Activated T-cell treated with anti-CD3 and anti-CD28 coated beads, Interleukin-2, amount 50 U/mL, for 24 hours (primary cell): ENCODE measurements around the gene FCN3.
"Not testable (repeated sequence)": the region's sequence is repeated elsewhere in the genome, so short reads cannot be mapped to it uniquely, and the experiment has no call there.

ENCODE experiments used
- DNase-seq: peaks from one replicate; pipeline ENCODE4 v3.0.0-alpha.2; 2020
- H3K27ac Mint-ChIP-seq: 2 replicates; pipeline ENCODE4 v1.8.0; 2020; ENCODE audit warnings: mild to moderate bottlenecking, mixed read lengths
- H3K27me3 Mint-ChIP-seq: 2 replicates; pipeline ENCODE4 v1.8.0; 2020; ENCODE audit warnings: mixed read lengths
- H3K36me3 Mint-ChIP-seq: 2 replicates; pipeline ENCODE4 v1.8.0; 2020; ENCODE audit warnings: low read depth, mixed read lengths
- H3K4me1 Mint-ChIP-seq: 2 replicates; pipeline ENCODE4 v1.8.0; 2020; ENCODE audit warnings: low read depth, mixed read lengths
- H3K4me3 Mint-ChIP-seq: 2 replicates; pipeline ENCODE4 v1.8.0; 2020; ENCODE audit warnings: mild to moderate bottlenecking, moderate library complexity, mixed read lengths
- H3K9me3 Mint-ChIP-seq: 2 replicates; pipeline ENCODE4 v1.8.0; 2020; ENCODE audit warnings: mixed read lengths

FCN3 gene

GRCh38 chr1:27374362-27375086 lies at the start of gene FCN3:
FCN3 (minus strand) TSS chr1:27374824; CDS start chr1:27374818, 6 bp downstream.
- DNase-seq, result no peak
- Mint-ChIP-seq H3K27me3 (no peaks in the 10 kb centered on the region), H3K4me3 (no peak within 1 kb of the TSS), H3K4me1 (peaks cover 2% of the 10 kb centered on the region), H3K36me3 (no peaks in the 10 kb centered on the region), H3K9me3 (no peaks in the 10 kb centered on the region), H3K27ac (no peak within 1 kb of the TSS)

- peaks cover 60% of the 10 kb centered on the region for H3K36me3 Mint-ChIP-seq
- no peak overlapping the region for H3K4me3 Mint-ChIP-seq
- DNase-seq, result no peak
- no peaks in the 10 kb centered on the region for H3K27me3 Mint-ChIP-seq
- peaks cover 72% of the 10 kb centered on the region for H3K4me1 Mint-ChIP-seq
- peak overlapping the region; percentile 50 for H3K27ac Mint-ChIP-seq
- no peaks in the 10 kb centered on the region for H3K9me3 Mint-ChIP-seq
Measured at GRCh38 chr1:27423709-27424108, 49.1 kb upstream of the FCN3 start.

DNA sequence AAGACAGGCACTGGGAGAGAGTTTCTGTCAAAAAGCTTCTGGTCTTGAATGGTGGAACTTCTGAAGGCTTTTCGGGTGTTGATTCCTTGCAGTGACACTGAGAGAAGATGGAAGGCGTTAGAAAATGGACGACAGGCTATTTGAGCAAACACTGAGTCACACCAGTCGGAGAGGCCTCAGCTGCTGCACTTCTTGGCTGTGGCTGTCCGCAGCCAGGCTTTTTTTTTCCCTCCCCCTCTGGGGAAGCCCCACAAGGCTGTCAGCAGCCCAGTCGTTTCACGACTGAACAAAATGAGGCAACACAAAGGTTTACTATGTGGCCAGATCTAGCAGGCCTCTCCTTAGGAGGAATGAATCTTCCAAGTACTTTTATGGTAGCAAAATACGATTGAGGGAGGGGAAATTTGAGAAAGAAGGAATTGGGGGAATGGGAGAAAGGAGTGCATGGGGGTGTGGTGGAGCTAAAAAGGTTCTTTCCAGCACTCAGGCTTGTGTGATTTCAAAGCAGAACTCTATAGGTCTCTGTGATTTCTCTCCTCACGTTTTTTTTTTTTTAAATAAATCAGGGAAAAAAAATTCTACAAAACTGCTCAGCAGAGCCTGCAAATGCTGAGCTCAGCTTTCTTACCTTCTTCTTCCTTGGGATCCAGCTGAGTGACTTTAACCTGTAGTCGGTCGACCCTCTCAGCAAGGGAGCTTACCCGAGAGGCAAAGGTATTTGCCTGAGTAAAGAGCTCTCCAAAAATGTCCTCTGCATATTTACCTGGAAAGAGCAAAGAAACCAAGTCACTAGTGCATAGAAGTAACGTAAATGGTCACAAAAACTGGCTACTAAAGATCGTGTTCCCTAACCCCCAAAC lies 43.9 kb upstream of the FCN3 start:
- Mint-ChIP-seq H3K9me3 (no peaks in the 10 kb centered on the region), H3K4me3 (peak overlapping the region; percentile 18), H3K4me1 (peaks cover 61% of the 10 kb centered on the region), H3K27me3 (no peaks in the 10 kb centered on the region), H3K36me3 (peaks cover 72% of the 10 kb centered on the region), H3K27ac (peak overlapping the region; percentile 89)
- peak; percentile 64 for DNase-seq

GRCh38 chr1:27417713-27418112 lies 43.1 kb upstream of the FCN3 start:
- Mint-ChIP-seq H3K27me3 (no peaks in the 10 kb centered on the region), H3K27ac (peak overlapping the region; percentile 89), H3K4me1 (peaks cover 58% of the 10 kb centered on the region), H3K36me3 (peaks cover 80% of the 10 kb centered on the region), H3K9me3 (no peaks in the 10 kb centered on the region), H3K4me3 (no peak overlapping the region)
- DNase-seq, result no peak

GRCh38 chr1:27416387-27417111 lies 41.9 kb upstream of the FCN3 start:
- no peak overlapping the region for H3K4me3 Mint-ChIP-seq
- H3K36me3 Mint-ChIP-seq, result peaks cover 83% of the 10 kb centered on the region
- no peaks in the 10 kb centered on the region for H3K9me3 Mint-ChIP-seq
- DNase-seq, result no peak
- H3K4me1 Mint-ChIP-seq, result peaks cover 51% of the 10 kb centered on the region
- H3K27me3 Mint-ChIP-seq, result no peaks in the 10 kb centered on the region
- H3K27ac Mint-ChIP-seq, result peak overlapping the region; percentile 89

- Mint-ChIP-seq H3K27ac (peak overlapping the region; percentile 49), H3K36me3 (peaks cover 95% of the 10 kb centered on the region), H3K4me3 (no peak overlapping the region)
Measured at GRCh38 chr1:27414091-27414490, 39.5 kb upstream of the FCN3 start.

DNA sequence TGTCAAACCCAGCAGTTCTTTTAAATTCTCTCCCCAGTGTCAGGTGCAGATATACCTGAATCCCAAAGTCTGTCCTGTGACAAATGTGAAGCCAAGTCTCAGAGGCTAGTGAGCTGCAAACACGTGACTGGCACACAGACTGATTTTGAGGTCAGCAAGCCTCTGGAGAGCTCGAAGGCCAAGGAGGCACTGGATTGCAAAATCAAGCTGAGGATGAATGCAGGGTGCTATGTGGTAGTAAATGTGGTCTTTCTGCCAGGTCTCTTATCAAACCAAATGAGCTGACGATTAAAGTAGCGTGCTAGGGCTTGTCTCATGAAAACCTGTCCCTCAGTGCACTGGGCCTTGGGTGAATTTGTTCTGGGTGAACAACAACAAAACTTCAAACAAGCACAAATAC lies 38.4 kb upstream of the FCN3 start:
- no peaks in the 10 kb centered on the region for H3K9me3 Mint-ChIP-seq
- peaks cover 22% of the 10 kb centered on the region for H3K4me1 Mint-ChIP-seq
- H3K27me3 Mint-ChIP-seq, result no peaks in the 10 kb centered on the region
- H3K36me3 Mint-ChIP-seq, result peaks cover 93% of the 10 kb centered on the region
- no peak for DNase-seq
- H3K4me3 Mint-ChIP-seq, result no peak overlapping the region
- H3K27ac Mint-ChIP-seq, result peak overlapping the region; percentile 45

More at GRCh38 chr1:27414091-27414490, 39.5 kb upstream of the FCN3 start:
- Mint-ChIP-seq H3K9me3 (no peaks in the 10 kb centered on the region), H3K27me3 (no peaks in the 10 kb centered on the region), H3K4me1 (peaks cover 33% of the 10 kb centered on the region)
- no peak for DNase-seq

- H3K4me1 Mint-ChIP-seq, result peaks cover 17% of the 10 kb centered on the region
- no peak overlapping the region for H3K4me3 Mint-ChIP-seq
- peak overlapping the region; percentile 24 for H3K27ac Mint-ChIP-seq
- no peaks in the 10 kb centered on the region for H3K27me3 Mint-ChIP-seq
- no peaks in the 10 kb centered on the region for H3K9me3 Mint-ChIP-seq
- no peak for DNase-seq
- peaks cover 93% of the 10 kb centered on the region for H3K36me3 Mint-ChIP-seq
Measured at GRCh38 chr1:27412502-27412901, 37.9 kb upstream of the FCN3 start.

GRCh38 chr1:27410709-27411108 lies 36.1 kb upstream of the FCN3 start:
- Mint-ChIP-seq H3K4me1 (no peaks in the 10 kb centered on the region), H3K27me3 (no peaks in the 10 kb centered on the region), H3K27ac (peak overlapping the region; percentile 32), H3K9me3 (no peaks in the 10 kb centered on the region), H3K36me3 (peaks cover 89% of the 10 kb centered on the region), H3K4me3 (no peak overlapping the region)
- DNase-seq, result no peak

- Mint-ChIP-seq H3K36me3 (peaks cover 84% of the 10 kb centered on the region), H3K27ac (peak overlapping the region; percentile 32), H3K27me3 (no peaks in the 10 kb centered on the region)
Measured at GRCh38 chr1:27409669-27410068, 35.0 kb upstream of the FCN3 start.

DNA sequence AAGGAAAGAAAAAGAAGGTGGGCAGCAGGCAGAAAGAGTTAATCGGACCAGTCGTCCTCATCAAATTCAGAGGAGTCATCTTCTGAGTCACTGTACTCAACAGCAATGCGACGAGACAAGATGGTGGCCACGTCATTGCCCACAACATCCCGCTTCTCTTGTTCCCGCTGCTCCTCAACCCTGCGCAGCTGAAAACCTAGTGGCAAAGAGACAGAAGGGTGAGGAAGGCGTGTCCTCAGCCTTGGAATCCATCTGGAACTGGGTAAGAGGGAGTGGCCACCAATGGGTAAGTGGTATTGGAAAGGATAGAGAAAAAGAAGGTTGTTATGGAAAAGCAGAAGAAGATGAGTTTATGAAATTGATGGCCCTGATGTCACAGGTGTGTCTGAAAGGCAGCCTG lies 33.5 kb upstream of the FCN3 start:
- no peaks in the 10 kb centered on the region for H3K9me3 Mint-ChIP-seq
- H3K27ac Mint-ChIP-seq, result peak overlapping the region; percentile 58
- no peak overlapping the region for H3K4me3 Mint-ChIP-seq
- no peaks in the 10 kb centered on the region for H3K27me3 Mint-ChIP-seq
- DNase-seq, result no peak
- peaks cover 12% of the 10 kb centered on the region for H3K4me1 Mint-ChIP-seq
- H3K36me3 Mint-ChIP-seq, result peaks cover 69% of the 10 kb centered on the region

More at GRCh38 chr1:27409669-27410068, 35.0 kb upstream of the FCN3 start:
- DNase-seq, result no peak
- no peaks in the 10 kb centered on the region for H3K9me3 Mint-ChIP-seq
- H3K4me1 Mint-ChIP-seq, result no peaks in the 10 kb centered on the region
- no peak overlapping the region for H3K4me3 Mint-ChIP-seq

DNA sequence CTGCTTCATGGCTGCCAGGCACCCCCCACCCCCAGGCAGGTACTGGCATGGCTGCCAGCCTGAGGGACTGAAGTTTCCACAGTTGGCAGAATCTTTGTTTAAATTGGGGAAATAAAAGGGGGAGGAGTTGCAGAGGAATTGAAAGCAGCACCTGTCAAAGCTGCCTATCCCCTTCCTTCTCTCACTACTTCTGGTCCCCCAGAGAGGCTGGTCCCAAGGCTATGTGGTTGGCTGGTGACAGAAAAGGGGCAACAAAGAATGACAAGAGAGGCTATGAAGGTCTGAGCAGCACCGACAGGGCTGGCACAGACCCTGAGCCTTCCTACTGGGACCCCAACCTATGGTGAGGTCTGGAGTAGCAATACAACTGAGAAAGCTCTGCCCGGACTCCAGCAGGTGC lies 32.2 kb upstream of the FCN3 start:
- H3K4me3 Mint-ChIP-seq, H3K9me3 Mint-ChIP-seq, DNase-seq, H3K27me3 Mint-ChIP-seq: not testable (repeated sequence)
- peaks cover 57% of the 10 kb centered on the region for H3K36me3 Mint-ChIP-seq
- H3K4me1 Mint-ChIP-seq, result peaks cover 17% of the 10 kb centered on the region
- H3K27ac Mint-ChIP-seq, result peak overlapping the region; percentile 8

DNA sequence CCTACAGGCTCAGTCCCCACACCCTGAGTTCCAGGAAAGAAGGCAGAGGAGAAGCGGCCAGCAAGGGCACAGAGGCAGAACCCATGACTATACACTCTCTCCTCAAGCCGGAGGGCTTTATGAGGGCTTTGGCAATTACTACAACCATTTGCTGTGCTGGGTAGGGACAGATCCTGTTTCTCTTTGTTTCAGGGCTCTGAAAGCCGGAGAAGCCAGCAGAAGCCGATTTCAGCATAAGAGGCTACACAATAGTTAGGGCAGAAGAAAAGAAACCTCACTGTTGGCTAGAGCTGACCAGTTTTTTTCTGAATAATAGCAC lies 31.7 kb upstream of the FCN3 start:
- H3K27ac Mint-ChIP-seq, result peak overlapping the region; percentile 65
- no peak for DNase-seq
- H3K4me1 Mint-ChIP-seq, result peaks cover 20% of the 10 kb centered on the region
- no peaks in the 10 kb centered on the region for H3K27me3 Mint-ChIP-seq
- no peak overlapping the region for H3K4me3 Mint-ChIP-seq
- peaks cover 54% of the 10 kb centered on the region for H3K36me3 Mint-ChIP-seq
- H3K9me3 Mint-ChIP-seq, result no peaks in the 10 kb centered on the region

DNA sequence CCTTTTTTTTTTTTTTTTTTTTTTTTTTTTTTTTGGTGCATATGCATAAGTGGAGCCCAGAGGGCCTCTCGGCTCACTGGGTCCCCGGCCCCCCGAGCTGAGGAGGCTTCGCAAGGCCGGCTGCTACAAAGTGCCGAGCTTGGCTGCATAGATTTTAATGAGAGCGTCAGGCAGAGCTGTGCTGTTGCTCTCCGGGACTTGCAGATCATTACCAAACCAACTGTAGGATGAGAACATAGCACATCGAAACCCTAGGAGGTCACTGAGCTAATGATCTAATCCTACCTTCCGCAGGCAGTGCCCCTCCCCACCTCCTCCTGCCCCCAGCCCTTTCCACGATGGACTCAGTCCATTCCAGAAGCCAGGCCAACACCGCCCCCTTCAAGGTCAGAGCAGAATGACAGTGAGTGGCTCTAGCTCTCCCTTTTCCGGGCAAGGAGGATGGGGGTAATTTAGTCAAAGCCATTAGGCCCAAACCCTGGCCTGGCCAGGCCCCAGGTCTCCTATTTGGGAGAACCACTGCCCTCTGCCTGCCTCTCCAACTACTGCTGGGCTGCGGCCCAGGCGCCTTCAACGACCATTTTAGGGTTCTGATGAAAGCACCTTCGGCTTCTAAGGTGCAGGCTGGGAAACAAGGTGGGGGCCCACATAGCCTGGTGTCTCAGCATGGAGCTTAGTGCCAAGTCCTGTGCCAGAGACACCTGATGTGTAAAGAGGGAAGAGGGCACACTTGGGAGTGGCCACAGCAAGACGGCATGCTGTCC lies 31.2 kb upstream of the FCN3 start:
- H3K4me3 Mint-ChIP-seq, H3K27me3 Mint-ChIP-seq, DNase-seq, H3K9me3 Mint-ChIP-seq: not testable (repeated sequence)
- Mint-ChIP-seq H3K36me3 (peaks cover 49% of the 10 kb centered on the region), H3K27ac (peak overlapping the region; percentile 65), H3K4me1 (peaks cover 20% of the 10 kb centered on the region)
